HL-60 (cell line): ENCODE measurements around the gene PLCL2.

Source experiments
- CTCF ChIP-seq: IDR thresholded peaks from one replicate; pipeline ENCODE4 v1.5.1; 2011; ENCODE audit warnings: low read length, control low read depth, inconsistent platforms; ENCODE audit not compliant: insufficient read depth
- REST ChIP-seq: IDR thresholded peaks from 2 replicates; pipeline ENCODE4 v1.6.1; 2012; ENCODE audit warnings: low read depth; ENCODE audit not compliant: insufficient replicate concordance
- SPI1 ChIP-seq: IDR thresholded peaks from 2 replicates; pipeline ENCODE4 v1.6.1; 2012; ENCODE audit warnings: low read depth, mild to moderate bottlenecking, borderline replicate concordance

DNA sequence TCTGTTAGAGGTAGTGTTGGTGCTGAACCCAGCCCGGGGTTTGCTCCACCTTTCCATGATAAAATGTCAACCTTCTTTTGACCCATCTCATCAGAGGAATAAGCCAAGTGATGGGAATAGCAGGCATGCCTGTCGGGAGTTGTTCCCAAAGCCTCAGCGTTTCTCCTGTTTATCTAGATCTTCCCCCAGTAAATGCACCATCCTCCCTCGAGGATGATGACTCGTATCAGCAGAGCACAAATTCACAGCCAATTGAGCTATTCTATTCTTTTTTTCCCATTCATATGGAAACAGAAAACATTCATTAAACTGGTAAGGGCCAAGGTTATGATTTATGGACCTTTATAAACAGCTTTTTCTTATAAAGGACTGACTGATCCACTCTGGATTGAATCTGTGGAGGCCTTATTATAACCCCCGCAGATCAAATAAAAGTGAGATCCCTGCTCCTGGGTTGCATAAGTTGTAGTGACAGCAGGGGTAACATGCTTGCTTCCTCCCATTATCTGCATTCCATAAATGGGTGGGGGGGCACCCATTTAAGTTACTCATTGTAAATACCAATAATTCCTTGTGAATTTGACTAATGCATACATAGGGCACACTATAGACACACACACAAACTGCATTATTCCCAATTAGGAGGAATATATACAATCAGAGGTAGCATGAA, 207.3 kb downstream of the PLCL2 start:
- no peak for TF ChIP-seq CTCF
- no peak for TF ChIP-seq REST
- TF ChIP-seq SPI1: no peak
